GM15510 (cell line): ENCODE results near the gene LMCD1.

ENCODE experiments used
- POLR2A ChIP-seq: IDR thresholded peaks from 3 replicates; pipeline ENCODE4 v1.6.1; 2011; ENCODE audit warnings: borderline replicate concordance; ENCODE audit not compliant: insufficient read length; ENCODE audit errors: extremely low read depth

LMCD1 gene

GRCh38 chr3:8571256-8571655 is 69.6 kb downstream of the LMCD1 start:
- no peak for TF ChIP-seq POLR2A

GRCh38 chr3:8573342-8573926 is 71.8 kb downstream of the LMCD1 start:
- TF ChIP-seq POLR2A = no peak

GRCh38 chr3:8574040-8574669 is 72.5 kb downstream of the LMCD1 start:
- no peak for TF ChIP-seq POLR2A

GRCh38 chr3:8574670-8575322 is 73.2 kb downstream of the LMCD1 start:
- TF ChIP-seq POLR2A = no peak

GRCh38 chr3:8575364-8576104 is 73.9 kb downstream of the LMCD1 start:
- no peak for TF ChIP-seq POLR2A

GRCh38 chr3:8576436-8576835 is 74.8 kb downstream of the LMCD1 start:
- TF ChIP-seq POLR2A = no peak

GRCh38 chr3:8576841-8577571 is 75.4 kb downstream of the LMCD1 start:
- TF ChIP-seq POLR2A = no peak

GRCh38 chr3:8578282-8578681 is 76.7 kb downstream of the LMCD1 start:
- TF ChIP-seq POLR2A = no peak

GRCh38 chr3:8579096-8579495 is 77.5 kb downstream of the LMCD1 start:
- TF ChIP-seq POLR2A = no peak

- no peak for TF ChIP-seq POLR2A
These were observed 78.3 kb downstream of the LMCD1 start for GRCh38 chr3:8579943-8580342.

- TF ChIP-seq POLR2A = no peak
These were observed 79.8 kb downstream of the LMCD1 start for GRCh38 chr3:8581373-8581772.

- TF ChIP-seq POLR2A = no peak
These were observed 80.3 kb downstream of the LMCD1 start for GRCh38 chr3:8581806-8582445.

GRCh38 chr3:8584661-8585060 is 83.0 kb downstream of the LMCD1 start:
- no peak for TF ChIP-seq POLR2A

- no peak for TF ChIP-seq POLR2A
These were observed 88.4 kb downstream of the LMCD1 start for GRCh38 chr3:8589880-8590556.
